Activated CD8-positive, alpha-beta memory T cell treated with anti-CD3 and anti-CD28 coated beads, Interleukin-2, amount 50 U/mL, for 4 hours (primary cell): Measurements from ENCODE around the gene MUC4.

ENCODE experiments used
- DNase-seq: peaks from one replicate; pipeline ENCODE4 v3.0.0-alpha.2; 2020

MUC4 gene

GRCh38 chr3:195811756-195812155, at the start of gene MUC4:
Gene MUC4 (minus strand): TSS chr3:195811929. CDS start chr3:195811817, 112 bp downstream.
- DNase-seq, result no peak

GRCh38 chr3:195860456-195860855, 48.7 kb upstream of the MUC4 start:
- DNase-seq, result no peak

GRCh38 chr3:195859846-195860411, 48.2 kb upstream of the MUC4 start:
- DNase-seq, result no peak

GRCh38 chr3:195859061-195859845, 47.5 kb upstream of the MUC4 start:
- peak; percentile 81 for DNase-seq

GRCh38 chr3:195856410-195857084, 44.8 kb upstream of the MUC4 start:
- no peak for DNase-seq

GRCh38 chr3:195855471-195856409, 44.0 kb upstream of the MUC4 start:
- DNase-seq, result no peak

GRCh38 chr3:195854628-195855294, 43.0 kb upstream of the MUC4 start:
- no peak for DNase-seq

GRCh38 chr3:195853996-195854395, 42.3 kb upstream of the MUC4 start:
- DNase-seq, result no peak

GRCh38 chr3:195853036-195853435, 41.3 kb upstream of the MUC4 start:
- DNase-seq, result no peak

- DNase-seq, result peak; percentile 87
Measured at GRCh38 chr3:195850857-195851543, 39.3 kb upstream of the MUC4 start.

- no peak for DNase-seq
Measured at GRCh38 chr3:195849322-195850074, 37.8 kb upstream of the MUC4 start.

- DNase-seq, result no peak
Measured at GRCh38 chr3:195847055-195847950, 35.6 kb upstream of the MUC4 start.

- DNase-seq, result no peak
Measured at GRCh38 chr3:195845483-195845882, 33.8 kb upstream of the MUC4 start.

GRCh38 chr3:195844671-195845218, 33.0 kb upstream of the MUC4 start:
- DNase-seq, result no peak

- DNase-seq, result no peak
Measured at GRCh38 chr3:195839260-195840010, 27.7 kb upstream of the MUC4 start.

- DNase-seq, result no peak
Measured at GRCh38 chr3:195838714-195839113, 27.0 kb upstream of the MUC4 start.

GRCh38 chr3:195836476-195837135, 24.9 kb upstream of the MUC4 start:
- no peak for DNase-seq

- no peak for DNase-seq
Measured at GRCh38 chr3:195835791-195836190, 24.1 kb upstream of the MUC4 start.
